Activated T-helper 17 cell treated with anti-CD3 and anti-CD28 coated beads, Interleukin-2, amount 50 U/mL, for 72 hours (primary cell): ENCODE data around the gene MOB1A. TPM values are rescaled to one million over a fixed set of nuclear protein-coding genes. Genes with fewer than 3 reads are reported as not detected.
"Not testable (repeated sequence)": the region's sequence is repeated elsewhere in the genome, so short reads cannot be mapped to it uniquely, and the experiment has no call there.

Experiments
- ATAC-seq: fragments of 150-1000 bp; cut with Tn5 transposase; replicated peaks from 2 replicates; pipeline ENCODE4 v1.10.0; 2021; ENCODE audit warnings: mild to moderate bottlenecking, moderate library complexity
- H3K27ac Mint-ChIP-seq: one replicate; pipeline ENCODE4 v1.8.0; 2022; ENCODE audit warnings: mixed read lengths
- H3K27me3 Mint-ChIP-seq: one replicate; pipeline ENCODE4 v1.8.0; 2022; ENCODE audit warnings: mixed read lengths
- H3K36me3 Mint-ChIP-seq: one replicate; pipeline ENCODE4 v1.8.0; 2022; ENCODE audit warnings: low read depth, mild to moderate bottlenecking, mixed read lengths
- H3K4me1 Mint-ChIP-seq: one replicate; pipeline ENCODE4 v1.8.0; 2022; ENCODE audit warnings: mixed read lengths
- H3K4me3 Mint-ChIP-seq: one replicate; pipeline ENCODE4 v1.8.0; 2022; ENCODE audit warnings: mild to moderate bottlenecking, mixed read lengths
- H3K9me3 Mint-ChIP-seq: one replicate; pipeline ENCODE4 v1.8.0; 2022; ENCODE audit warnings: mixed read lengths
- total RNA-seq, 2 donors: library from RNA; stranded (reverse); gene quantifications; one replicate each; pipeline ENCODE4 v1.2.3, GENCODE V29; 2022

MOB1A gene
- 100 to 1,000 TPM; 155 to 159 TPM for total RNA-seq

DNA sequence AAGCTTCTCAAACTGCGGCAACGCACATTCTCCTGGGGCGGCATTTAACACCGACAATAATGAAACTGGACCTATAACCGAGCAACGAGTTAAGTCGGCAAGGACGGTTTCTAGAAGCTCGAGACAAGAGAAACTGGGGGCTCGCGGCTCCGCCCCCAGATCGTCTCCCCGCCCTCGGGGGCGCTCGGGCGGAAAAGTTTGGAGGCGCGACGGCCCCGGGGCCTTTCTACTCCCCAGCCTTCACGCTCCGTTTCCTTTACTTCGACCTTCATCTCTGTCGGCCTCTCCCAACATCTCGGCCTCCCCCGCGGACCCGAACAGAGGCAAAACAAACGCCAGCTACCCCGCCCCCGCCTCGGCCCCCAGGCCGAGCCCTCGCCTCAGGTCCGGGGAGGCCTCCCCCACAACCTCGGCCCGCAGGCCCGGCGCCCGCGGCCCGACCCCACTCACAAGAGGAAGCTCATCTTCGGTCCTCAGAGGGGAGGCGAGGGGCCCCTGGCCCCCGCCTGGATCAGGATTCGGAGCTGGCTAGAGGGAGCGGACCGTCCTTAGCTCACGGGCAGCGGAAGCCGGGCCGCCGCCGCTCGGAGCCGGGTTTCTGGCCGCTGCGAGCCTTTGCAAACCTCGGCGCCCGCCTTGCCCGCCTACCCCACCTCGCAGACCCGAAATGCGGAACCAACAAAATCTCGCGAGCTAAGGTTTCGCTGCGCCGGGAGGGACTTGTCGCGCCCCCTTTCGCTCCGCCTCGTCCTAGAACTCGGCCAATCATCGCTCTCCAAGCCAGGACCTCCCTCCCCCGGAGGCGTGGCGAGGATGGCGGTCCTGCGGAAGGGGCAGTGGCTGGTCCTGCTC lies at the start of gene MOB1A:
Gene MOB1A (minus strand): TSS at position 669 of the 852 bp plus-strand sequence. CDS start 205 bp downstream, at position 464.
- H3K4me3 Mint-ChIP-seq: peak within 1 kb of the TSS; percentile 91
- H3K27me3 Mint-ChIP-seq: no peaks in the 10 kb centered on the region
- H3K4me1 Mint-ChIP-seq: peaks cover 20% of the 10 kb centered on the region
- no peaks in the 10 kb centered on the region for H3K9me3 Mint-ChIP-seq
- peaks cover 34% of the 10 kb centered on the region for H3K36me3 Mint-ChIP-seq
- peak; percentile 96 for ATAC-seq
- peak within 1 kb of the TSS; percentile 90 for H3K27ac Mint-ChIP-seq

DNA sequence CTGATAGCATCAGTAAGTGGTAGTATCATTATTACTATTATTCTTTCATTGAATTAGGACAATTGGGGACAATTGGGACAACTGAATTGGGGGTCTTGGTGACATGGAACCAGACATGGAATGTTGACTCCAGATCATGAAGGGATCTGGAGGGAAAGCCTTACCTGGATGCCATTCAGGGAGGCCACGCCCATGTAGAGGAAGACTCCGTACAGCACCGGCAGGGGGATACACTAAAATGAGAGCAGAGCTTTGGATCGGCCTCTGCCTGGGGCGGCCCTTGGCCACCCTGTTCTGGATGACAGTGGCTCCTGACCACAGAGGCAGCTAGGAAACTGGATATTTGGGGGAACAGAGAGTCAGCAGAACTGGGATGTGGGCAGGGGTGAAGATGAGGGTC lies 49.0 kb upstream of the MOB1A start:
- H3K4me3 Mint-ChIP-seq: no peak overlapping the region
- no peaks in the 10 kb centered on the region for H3K27me3 Mint-ChIP-seq
- no peaks in the 10 kb centered on the region for H3K4me1 Mint-ChIP-seq
- H3K27ac Mint-ChIP-seq: peak overlapping the region; percentile 20
- ATAC-seq: no peak
- H3K36me3 Mint-ChIP-seq: peaks cover 10% of the 10 kb centered on the region
- H3K9me3 Mint-ChIP-seq: no peaks in the 10 kb centered on the region

DNA sequence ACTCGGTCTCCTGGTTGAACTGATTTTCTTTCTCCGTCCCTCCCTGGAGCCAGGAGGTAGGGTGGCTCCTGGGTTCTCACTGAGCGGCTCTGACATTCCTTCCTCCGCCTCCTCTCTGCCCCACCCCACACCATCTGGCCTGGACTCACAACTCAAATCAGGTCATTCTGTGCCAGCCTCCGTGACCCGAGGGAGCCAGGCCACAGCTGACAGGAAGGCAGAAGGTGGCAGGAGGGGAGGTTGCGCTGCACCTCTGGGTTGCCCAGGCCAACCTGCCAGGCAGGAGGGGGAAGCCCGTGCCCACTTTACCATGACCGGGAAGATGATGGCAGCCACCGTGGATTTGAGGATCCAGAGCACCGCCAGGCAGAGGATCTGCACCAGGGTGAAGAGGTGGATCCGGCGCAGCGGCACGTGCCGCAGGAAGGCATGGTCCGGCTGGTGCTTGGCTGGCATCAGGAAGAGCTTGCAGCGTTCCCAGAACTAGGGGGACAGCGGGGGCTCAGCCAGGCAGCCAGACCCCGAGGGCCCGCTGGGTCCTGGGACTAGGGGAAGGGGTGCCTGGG lies 48.1 kb upstream of the MOB1A start:
- peak overlapping the region; percentile 48 for H3K27ac Mint-ChIP-seq
- no peak for ATAC-seq

DNA sequence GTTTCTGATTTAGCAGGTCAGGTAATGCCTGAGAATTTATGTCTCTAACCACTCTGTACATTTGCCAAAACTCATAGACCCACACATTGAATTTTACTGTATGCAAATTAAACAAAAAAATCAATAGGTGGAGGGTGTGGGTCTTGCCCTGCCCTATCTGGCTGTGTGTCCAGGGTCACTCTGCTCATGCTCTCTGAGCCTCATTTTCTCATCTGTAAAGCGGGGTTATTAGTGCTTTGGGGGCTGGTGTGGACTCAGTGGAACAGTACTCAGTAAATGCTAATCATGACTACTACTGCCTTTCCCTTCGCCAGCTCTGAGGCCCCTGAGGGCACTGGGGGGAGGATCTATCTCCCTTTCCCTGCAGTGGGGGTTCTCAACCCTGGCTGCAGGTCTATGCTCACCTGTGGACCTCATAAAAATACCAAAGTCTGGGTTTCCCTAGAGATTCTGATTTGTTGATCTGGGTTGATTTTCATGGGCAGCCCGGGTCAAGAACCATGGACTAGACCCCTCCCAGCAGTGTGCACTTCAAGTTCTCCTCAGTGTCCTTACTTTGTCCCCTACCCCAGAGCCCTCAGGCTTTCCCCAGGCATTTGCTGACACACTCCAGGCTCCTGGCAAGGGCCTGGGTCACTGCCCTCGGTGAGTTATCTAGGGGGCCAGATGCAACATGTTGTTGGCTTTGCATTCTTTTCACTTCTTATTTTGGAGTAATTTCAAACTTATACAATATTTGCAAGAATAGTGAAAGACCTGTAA lies 47.2 kb upstream of the MOB1A start:
- Mint-ChIP-seq H3K4me3 (no peak overlapping the region), H3K27me3 (no peaks in the 10 kb centered on the region), H3K4me1 (no peaks in the 10 kb centered on the region), H3K27ac (peak overlapping the region; percentile 48), H3K36me3 (peaks cover 24% of the 10 kb centered on the region), H3K9me3 (no peaks in the 10 kb centered on the region)
- ATAC-seq: no peak

More for the DNA sequence above, 48.1 kb upstream of the MOB1A start:
- no peaks in the 10 kb centered on the region for H3K27me3 Mint-ChIP-seq
- H3K4me1 Mint-ChIP-seq: no peaks in the 10 kb centered on the region
- H3K9me3 Mint-ChIP-seq: no peaks in the 10 kb centered on the region
- H3K36me3 Mint-ChIP-seq: peaks cover 16% of the 10 kb centered on the region
- no peak overlapping the region for H3K4me3 Mint-ChIP-seq

DNA sequence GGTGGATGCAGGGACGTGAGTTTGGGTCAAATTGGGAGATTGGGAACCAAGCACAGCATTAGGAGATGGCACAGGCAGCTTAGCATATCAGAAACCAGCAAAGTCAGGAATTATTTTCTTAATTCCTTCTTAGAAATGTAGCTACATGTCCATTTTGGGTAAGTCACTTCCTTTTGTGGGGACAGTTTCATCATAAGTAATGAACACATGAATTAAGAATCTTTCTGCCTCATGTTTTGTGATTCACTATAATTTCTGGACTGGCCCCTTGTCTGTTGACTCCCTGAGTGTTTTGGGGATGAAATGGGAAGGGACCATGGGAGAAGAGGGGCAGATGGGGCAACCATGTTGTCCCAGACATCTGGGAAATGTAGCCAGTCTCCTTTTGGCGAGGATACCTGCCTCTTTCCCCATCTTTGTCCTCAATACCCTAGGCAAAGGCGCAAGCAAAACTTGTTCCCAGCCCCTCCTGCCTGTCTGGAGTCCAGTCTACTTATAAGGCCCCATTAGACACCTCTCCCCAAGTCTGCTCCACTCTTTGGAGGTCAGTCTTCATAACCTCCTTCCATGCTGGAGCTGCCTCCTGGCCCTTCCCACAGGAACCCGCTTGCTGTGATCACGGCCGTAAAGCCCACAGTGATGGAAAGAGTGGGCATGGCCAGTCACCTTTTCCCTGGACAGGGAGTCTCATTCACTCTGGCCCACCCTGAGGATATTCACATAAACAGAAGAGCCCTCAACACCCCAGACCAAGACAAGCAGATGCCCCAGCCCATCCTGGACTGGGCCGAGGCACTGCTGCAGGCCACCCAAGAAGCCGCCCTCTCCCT lies 45.5 kb upstream of the MOB1A start:
- no peaks in the 10 kb centered on the region for H3K4me1 Mint-ChIP-seq
- peaks cover 42% of the 10 kb centered on the region for H3K36me3 Mint-ChIP-seq
- H3K27me3 Mint-ChIP-seq: no peaks in the 10 kb centered on the region
- peak overlapping the region; percentile 75 for H3K27ac Mint-ChIP-seq
- ATAC-seq: no peak
- no peak overlapping the region for H3K4me3 Mint-ChIP-seq
- no peaks in the 10 kb centered on the region for H3K9me3 Mint-ChIP-seq

DNA sequence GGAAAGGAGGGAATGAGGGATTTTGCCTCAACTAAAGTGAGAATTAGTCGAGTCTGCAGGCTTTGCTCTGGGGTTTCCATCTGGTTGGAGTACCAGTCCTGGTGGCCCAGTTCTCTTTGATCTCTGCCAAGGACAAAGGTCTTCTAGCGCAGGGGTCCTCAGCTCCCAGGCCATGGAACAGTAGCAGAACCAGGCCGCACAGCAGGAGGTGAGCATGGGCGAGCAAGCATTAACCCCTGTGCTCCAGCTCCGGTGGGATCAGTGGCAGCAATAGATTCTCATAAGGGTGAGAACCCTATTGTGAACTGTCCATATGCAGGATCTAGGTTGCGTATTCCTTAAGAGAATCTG lies 43.6 kb upstream of the MOB1A start:
- no peak for ATAC-seq
- H3K4me3 Mint-ChIP-seq: no peak overlapping the region
- H3K27me3 Mint-ChIP-seq: no peaks in the 10 kb centered on the region
- no peaks in the 10 kb centered on the region for H3K9me3 Mint-ChIP-seq
- no peaks in the 10 kb centered on the region for H3K4me1 Mint-ChIP-seq
- H3K36me3 Mint-ChIP-seq: peaks cover 60% of the 10 kb centered on the region
- H3K27ac Mint-ChIP-seq: peak overlapping the region; percentile 25

DNA sequence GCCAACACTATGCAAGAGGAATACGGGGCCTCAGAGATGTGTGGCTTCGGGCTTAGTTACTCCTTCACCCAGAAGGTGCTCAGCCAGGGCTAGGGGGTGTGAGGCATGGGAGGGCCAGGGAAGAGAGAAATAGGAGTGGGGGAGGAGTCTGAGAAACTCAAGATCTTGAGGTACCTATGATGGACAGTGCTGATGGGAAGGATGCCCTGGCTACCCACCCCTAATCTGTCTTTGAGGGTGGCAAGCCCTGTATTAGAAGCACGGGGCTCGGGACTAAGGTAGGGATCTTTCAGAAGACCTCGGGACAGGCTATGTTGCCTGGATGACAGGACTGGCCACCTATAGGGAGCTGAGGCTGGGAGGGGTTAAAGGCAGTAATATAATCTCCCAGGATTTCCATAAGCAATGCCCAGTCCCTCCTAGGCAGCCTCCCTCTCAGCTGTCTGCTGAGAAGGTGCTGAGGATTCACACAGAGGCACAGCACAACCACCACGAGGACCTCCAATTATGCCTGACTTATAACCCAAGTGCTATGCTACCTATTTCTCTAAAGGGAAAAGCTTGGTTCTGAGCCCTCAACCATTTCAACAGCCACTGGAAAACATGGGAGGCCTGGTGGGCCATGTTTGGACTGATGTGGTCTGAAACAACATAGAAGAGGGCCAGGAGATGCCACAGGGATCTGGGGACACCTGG lies 43.1 kb upstream of the MOB1A start:
- H3K4me3 Mint-ChIP-seq: no peak overlapping the region
- H3K4me1 Mint-ChIP-seq: no peaks in the 10 kb centered on the region
- no peaks in the 10 kb centered on the region for H3K27me3 Mint-ChIP-seq
- ATAC-seq: no peak
- H3K9me3 Mint-ChIP-seq: no peaks in the 10 kb centered on the region
- H3K27ac Mint-ChIP-seq: peak overlapping the region; percentile 25
- peaks cover 66% of the 10 kb centered on the region for H3K36me3 Mint-ChIP-seq

DNA sequence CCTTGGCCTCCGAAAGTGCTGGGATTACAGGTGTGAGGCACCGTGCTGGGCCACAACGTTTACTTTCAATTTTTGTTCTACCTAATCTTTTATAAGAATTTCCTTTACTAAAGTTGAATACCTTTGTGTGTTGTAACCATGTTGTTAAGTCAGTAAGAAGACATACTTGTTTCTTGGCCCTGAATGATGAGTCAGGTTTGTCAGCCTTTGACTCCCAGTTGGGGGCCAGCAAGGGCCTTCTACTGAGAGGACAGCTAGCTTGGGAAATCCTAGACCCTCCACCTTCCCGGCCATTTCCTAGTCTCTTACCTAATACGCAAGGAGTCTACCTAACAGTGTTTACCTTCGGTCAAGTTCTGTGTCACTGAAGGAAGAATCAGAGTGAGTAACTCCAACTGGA lies 42.4 kb upstream of the MOB1A start:
- ATAC-seq: no peak
- H3K9me3 Mint-ChIP-seq: no peaks in the 10 kb centered on the region
- no peak overlapping the region for H3K27ac Mint-ChIP-seq
- no peaks in the 10 kb centered on the region for H3K27me3 Mint-ChIP-seq
- H3K4me1 Mint-ChIP-seq: no peaks in the 10 kb centered on the region
- peaks cover 72% of the 10 kb centered on the region for H3K36me3 Mint-ChIP-seq
- no peak overlapping the region for H3K4me3 Mint-ChIP-seq

DNA sequence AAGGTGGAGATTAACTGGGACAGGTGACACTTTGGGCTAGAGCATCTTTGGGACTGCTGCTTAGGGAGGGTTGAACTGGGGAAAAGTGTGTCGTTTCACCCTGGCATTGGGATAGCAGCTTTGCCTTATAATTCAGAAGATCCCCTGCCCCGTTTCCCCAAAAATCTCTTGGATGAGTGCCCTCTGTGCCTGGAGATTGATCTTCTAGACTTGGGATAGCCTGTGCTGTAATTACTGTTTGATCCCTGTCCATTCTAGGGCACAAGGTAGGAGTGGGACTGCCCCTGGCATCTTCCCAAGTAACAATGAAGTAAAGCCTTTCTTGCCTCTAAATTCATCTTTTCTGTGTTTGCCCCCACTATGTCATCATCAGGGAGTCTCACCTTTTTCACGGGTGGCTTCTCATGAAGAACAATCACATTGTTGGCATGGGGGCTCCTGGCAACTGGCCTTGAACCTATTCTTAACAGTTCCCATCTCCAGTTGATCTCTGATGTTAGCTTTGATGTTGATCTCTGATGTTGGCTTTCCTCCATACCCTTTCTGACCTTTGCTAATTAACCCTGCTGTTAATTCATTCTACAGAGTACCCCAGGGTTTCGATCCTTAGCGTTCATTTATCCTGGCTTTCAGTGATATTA lies 41.3 kb upstream of the MOB1A start:
- no peaks in the 10 kb centered on the region for H3K27me3 Mint-ChIP-seq
- H3K36me3 Mint-ChIP-seq: peaks cover 83% of the 10 kb centered on the region
- H3K4me1 Mint-ChIP-seq: no peaks in the 10 kb centered on the region
- H3K27ac Mint-ChIP-seq: peak overlapping the region; percentile 69
- ATAC-seq: no peak
- no peaks in the 10 kb centered on the region for H3K9me3 Mint-ChIP-seq
- no peak overlapping the region for H3K4me3 Mint-ChIP-seq

DNA sequence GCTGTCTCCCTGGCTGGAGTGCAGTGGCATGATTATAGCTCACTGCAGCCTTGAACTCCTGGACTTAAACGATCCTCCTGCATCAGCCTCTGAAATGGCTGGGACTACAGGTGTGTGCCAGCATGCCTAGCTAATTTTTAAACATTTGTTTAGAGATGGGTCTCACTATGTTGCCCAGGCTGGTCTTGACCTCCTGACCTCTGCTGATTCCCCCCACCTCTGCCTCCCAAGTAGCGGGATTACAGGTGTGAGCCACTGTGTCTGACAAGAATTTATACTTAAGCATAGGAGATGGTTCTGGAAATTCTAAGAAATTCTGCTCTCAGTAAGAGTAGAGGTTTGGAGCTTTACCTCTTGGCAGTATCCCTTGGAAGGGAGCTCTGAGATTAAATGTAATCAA lies 38.0 kb upstream of the MOB1A start:
- Mint-ChIP-seq H3K9me3 (no peaks in the 10 kb centered on the region), H3K27ac (no peak overlapping the region), H3K4me1 (no peaks in the 10 kb centered on the region), H3K27me3 (no peaks in the 10 kb centered on the region), H3K36me3 (peaks cover 100% of the 10 kb centered on the region), H3K4me3 (no peak overlapping the region)
- ATAC-seq: no peak

DNA sequence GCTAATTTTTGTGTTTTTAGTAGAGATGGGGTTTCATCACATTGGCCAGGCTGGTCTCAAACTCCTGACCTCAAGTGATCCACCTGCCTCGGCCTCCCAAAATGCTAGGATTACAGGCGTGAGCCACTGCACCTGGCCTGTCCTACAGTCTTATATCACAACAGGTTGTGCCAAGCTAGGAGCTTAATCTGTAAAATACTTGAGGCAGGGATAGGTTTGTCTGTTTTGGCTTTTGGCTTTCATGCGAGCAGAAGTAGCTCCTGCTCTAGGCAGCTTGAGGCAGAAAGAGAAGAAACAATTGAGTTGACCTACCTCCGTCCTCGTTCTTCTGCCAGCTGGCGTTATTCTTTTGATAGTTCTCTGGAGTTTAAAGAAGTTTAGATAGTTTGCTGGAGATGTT lies 37.1 kb upstream of the MOB1A start:
- not testable (repeated sequence) for H3K9me3 Mint-ChIP-seq, H3K4me1 Mint-ChIP-seq, H3K27ac Mint-ChIP-seq, H3K4me3 Mint-ChIP-seq, ATAC-seq, H3K27me3 Mint-ChIP-seq
- peaks cover 100% of the 10 kb centered on the region for H3K36me3 Mint-ChIP-seq

DNA sequence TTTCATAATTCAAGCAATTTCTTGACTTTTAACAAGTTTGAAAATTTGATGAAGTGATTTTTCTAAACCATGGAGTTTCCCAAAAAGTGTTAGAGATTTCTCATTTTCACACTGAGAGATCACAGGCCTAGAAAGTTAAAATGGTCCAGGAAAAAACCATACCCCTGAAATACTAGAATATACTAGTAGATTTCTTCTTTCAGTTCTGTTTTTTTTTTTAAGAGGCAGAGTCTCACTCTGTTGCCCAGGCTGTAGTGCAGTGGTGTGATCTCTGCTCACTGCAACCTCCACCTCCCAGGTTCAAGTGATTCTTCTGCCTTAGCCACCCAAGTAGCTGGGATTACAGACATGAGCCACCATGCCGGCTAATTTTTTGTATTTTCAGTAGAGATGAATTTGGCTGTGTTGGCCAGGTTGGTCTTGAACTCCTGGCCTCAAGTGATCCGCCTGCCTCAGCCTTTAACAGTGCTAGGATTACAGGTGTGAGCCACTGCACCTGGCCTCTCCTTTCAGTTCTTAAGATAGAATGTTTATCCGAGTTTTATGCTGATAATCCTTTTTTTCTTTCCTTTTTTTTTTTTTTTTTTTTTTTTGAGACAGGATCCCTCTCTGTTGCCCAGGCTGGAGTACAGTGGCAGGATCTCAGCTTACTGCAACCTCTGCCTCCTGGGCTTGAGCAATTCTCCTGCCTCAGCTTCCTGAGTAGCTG lies 34.2 kb upstream of the MOB1A start:
- Mint-ChIP-seq H3K4me1 (peaks cover 7% of the 10 kb centered on the region), H3K27ac (no peak overlapping the region), H3K9me3 (no peaks in the 10 kb centered on the region), H3K27me3 (no peaks in the 10 kb centered on the region), H3K36me3 (peaks cover 100% of the 10 kb centered on the region), H3K4me3 (no peak overlapping the region)
- no peak for ATAC-seq

DNA sequence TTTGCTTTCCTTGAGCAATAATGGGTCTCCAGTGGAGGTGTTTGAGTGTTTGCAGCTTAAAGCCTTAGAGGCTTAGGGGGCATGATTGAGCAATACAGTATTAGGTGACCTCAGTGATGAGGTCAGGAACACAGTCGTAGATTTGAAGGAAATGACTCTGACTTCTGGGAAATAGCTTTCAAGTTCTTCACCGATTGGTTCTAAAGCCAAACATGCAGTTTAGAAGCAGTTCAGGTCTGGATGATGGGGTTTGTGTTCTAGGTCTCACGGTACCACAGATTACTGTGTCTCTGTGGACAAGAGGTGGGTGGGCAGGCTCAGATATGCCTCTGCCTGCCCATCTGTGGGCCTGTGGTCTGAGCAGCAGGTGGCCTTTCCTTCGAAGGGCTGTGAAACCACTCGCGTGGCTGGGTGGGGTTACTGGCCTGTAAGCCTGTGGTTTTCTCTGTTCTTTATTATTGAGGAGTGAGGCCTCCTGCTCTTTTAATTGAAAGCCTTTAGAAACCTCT lies 27.6 kb upstream of the MOB1A start:
- Mint-ChIP-seq H3K36me3 (peaks cover 100% of the 10 kb centered on the region), H3K27me3 (no peaks in the 10 kb centered on the region), H3K27ac (peak overlapping the region; percentile 85), H3K4me1 (peaks cover 34% of the 10 kb centered on the region), H3K9me3 (no peaks in the 10 kb centered on the region), H3K4me3 (peak overlapping the region; percentile 92)
- peak; percentile 91 for ATAC-seq
